ENCODE data around the gene ADAMTSL1. TPM values are rescaled to one million over a fixed set of nuclear protein-coding genes. Genes with fewer than 3 reads are reported as not detected.

Gene ADAMTSL1
- total RNA-seq, 1 experiment from 2014 or later, result 0.94 TPM

GRCh38 chr9:18778147-18778546, 304.2 kb downstream of the ADAMTSL1 start:
- CTCF ChIA-PET, result no interaction called here
- Mint-ChIP-seq H3K9me3 (no peaks in the 10 kb centered on the region), H3K36me3 (no peaks in the 10 kb centered on the region), H3K4me3 (no peak overlapping the region), H3K4me1 (no peaks in the 10 kb centered on the region), H3K27me3 (ENCODE audit: low read depth) (no peaks in the 10 kb centered on the region), H3K27ac (no peak overlapping the region)
- ATAC-seq (no peak), DNase-seq (ENCODE audit: low spot score) (no peak)
- POLR2A ChIA-PET, result no interaction called here
- TF ChIP-seq GTF2I (CRISPR knock-in tag; conservative IDR thresholded peaks at IDR 0.05), result no peak
- no peak for TF ChIP-seq CTCF (IDR thresholded peaks at IDR 0.05)
- no peak for TF ChIP-seq ZNF232 (CRISPR knock-in tag; IDR thresholded peaks at IDR 0.05)
- TF ChIP-seq NR2C2 (CRISPR knock-in tag; IDR thresholded peaks at IDR 0.05), result no peak
- no peak for TF ChIP-seq ZNF281 (CRISPR knock-in tag; IDR thresholded peaks at IDR 0.05)
- no peak for TF ChIP-seq MXD4 (CRISPR knock-in tag; IDR thresholded peaks at IDR 0.05; ENCODE audit: borderline replicate concordance)
- TF ChIP-seq CREM (CRISPR knock-in tag; IDR thresholded peaks at IDR 0.05), result no peak
- TF ChIP-seq ZNF423 (CRISPR knock-in tag; IDR thresholded peaks at IDR 0.05), result no peak
- TF ChIP-seq ZBTB21 (CRISPR knock-in tag; IDR thresholded peaks at IDR 0.05; ENCODE audit: borderline replicate concordance), result no peak
- TF ChIP-seq NFE2L1 (CRISPR knock-in tag; IDR thresholded peaks at IDR 0.05), result no peak
- TF ChIP-seq ZNF138 (CRISPR knock-in tag; conservative IDR thresholded peaks at IDR 0.05), result no peak
- no peak for TF ChIP-seq PREB (CRISPR knock-in tag; IDR thresholded peaks at IDR 0.05; ENCODE audit: borderline replicate concordance)
- TF ChIP-seq ZNF121 (CRISPR knock-in tag; IDR thresholded peaks at IDR 0.05), result no peak
- TF ChIP-seq USF2 (CRISPR knock-in tag; IDR thresholded peaks at IDR 0.05), result no peak
- no peak for TF ChIP-seq ZNF263 (CRISPR knock-in tag; IDR thresholded peaks at IDR 0.05; ENCODE audit: low read depth)
- TF ChIP-seq AFF4 (CRISPR knock-in tag; IDR thresholded peaks at IDR 0.05; ENCODE audit: borderline replicate concordance), result no peak
- TF ChIP-seq CDX4 (CRISPR knock-in tag; IDR thresholded peaks at IDR 0.05; ENCODE audit: borderline replicate concordance), result no peak
- TF ChIP-seq ATF1 (CRISPR knock-in tag; IDR thresholded peaks at IDR 0.05), result no peak
- TF ChIP-seq JAZF1 (CRISPR knock-in tag; IDR thresholded peaks at IDR 0.05), result no peak
- no peak for TF ChIP-seq PRDM15 (CRISPR knock-in tag; IDR thresholded peaks at IDR 0.05)
